ENCODE results near the gene ERC2.

ERC2 gene

GRCh38 chr3:56012721-56013120, 455.5 kb downstream of the ERC2 start:
- DNase-seq (ENCODE audit: low read depth in 1 of 2, low spot score in 1 of 2) = no peak

- no peak for DNase-seq (ENCODE audit: low read depth in 1 of 2, low spot score in 1 of 2)
Observed at GRCh38 chr3:56005196-56005805, 463.0 kb downstream of the ERC2 start.

GRCh38 chr3:56003129-56003528, 465.1 kb downstream of the ERC2 start:
- no peak for DNase-seq (ENCODE audit: low read depth in 1 of 2, low spot score in 1 of 2)

- no peak for DNase-seq (ENCODE audit: low read depth in 1 of 2, low spot score in 1 of 2)
Observed at GRCh38 chr3:56001991-56002390, 466.3 kb downstream of the ERC2 start.

GRCh38 chr3:56001537-56001936, 466.7 kb downstream of the ERC2 start:
- DNase-seq (ENCODE audit: low read depth in 1 of 2, low spot score in 1 of 2) = no peak

GRCh38 chr3:55989366-55989765, 478.9 kb downstream of the ERC2 start:
- DNase-seq (ENCODE audit: low read depth in 1 of 2, low spot score in 1 of 2) = no peak

- no peak for DNase-seq (ENCODE audit: low read depth in 1 of 2, low spot score in 1 of 2)
Observed at GRCh38 chr3:55988905-55989304, 479.4 kb downstream of the ERC2 start.

- no peak for DNase-seq (ENCODE audit: low read depth in 1 of 2, low spot score in 1 of 2)
Observed at GRCh38 chr3:55984626-55985025, 483.6 kb downstream of the ERC2 start.

- DNase-seq (ENCODE audit: low read depth in 1 of 2, low spot score in 1 of 2) = no peak
Observed at GRCh38 chr3:55978953-55979352, 489.3 kb downstream of the ERC2 start.

- no peak for DNase-seq (ENCODE audit: low read depth in 1 of 2, low spot score in 1 of 2)
Observed at GRCh38 chr3:55974421-55975165, 493.7 kb downstream of the ERC2 start.

- DNase-seq (ENCODE audit: low read depth in 1 of 2, low spot score in 1 of 2) = no peak
Observed at GRCh38 chr3:55969634-55970033, 498.6 kb downstream of the ERC2 start.

- no peak for DNase-seq (ENCODE audit: low read depth in 1 of 2, low spot score in 1 of 2)
Observed at GRCh38 chr3:55968331-55968730, 499.9 kb downstream of the ERC2 start.

GRCh38 chr3:55966566-55966965, 501.7 kb downstream of the ERC2 start:
- no peak for DNase-seq (ENCODE audit: low read depth in 1 of 2, low spot score in 1 of 2)

GRCh38 chr3:55965776-55966175, 502.5 kb downstream of the ERC2 start:
- DNase-seq (ENCODE audit: low read depth in 1 of 2, low spot score in 1 of 2) = no peak

- no peak for DNase-seq (ENCODE audit: low read depth in 1 of 2, low spot score in 1 of 2)
Observed at GRCh38 chr3:55964491-55964985, 503.7 kb downstream of the ERC2 start.

GRCh38 chr3:55963601-55964000, 504.7 kb downstream of the ERC2 start:
- no peak for DNase-seq (ENCODE audit: low read depth in 1 of 2, low spot score in 1 of 2)

- no peak for DNase-seq (ENCODE audit: low read depth in 1 of 2, low spot score in 1 of 2)
Observed at GRCh38 chr3:55959471-55960080, 508.7 kb downstream of the ERC2 start.

- DNase-seq (ENCODE audit: low read depth in 1 of 2, low spot score in 1 of 2) = no peak
Observed at GRCh38 chr3:55958605-55959004, 509.7 kb downstream of the ERC2 start.

- no peak for DNase-seq (ENCODE audit: low read depth in 1 of 2, low spot score in 1 of 2)
Observed at GRCh38 chr3:55955891-55956477, 512.3 kb downstream of the ERC2 start.

GRCh38 chr3:55951388-55951787, 516.9 kb downstream of the ERC2 start:
- no peak for DNase-seq (ENCODE audit: low read depth in 1 of 2, low spot score in 1 of 2)

GRCh38 chr3:55947406-55947805, 520.9 kb downstream of the ERC2 start:
- DNase-seq (ENCODE audit: low read depth in 1 of 2, low spot score in 1 of 2) = no peak

GRCh38 chr3:55946574-55947160, 521.6 kb downstream of the ERC2 start:
- no peak for DNase-seq (ENCODE audit: low read depth in 1 of 2, low spot score in 1 of 2)

Measured in activated T-helper 1 cell treated with anti-CD3 and anti-CD28 coated beads, Interleukin-2, amount 50 U/mL, for 16 hours (primary cell).